Ishikawa (cell line): ENCODE data around the gene HERC2.

ENCODE experiments used
- CEBPB ChIP-seq: IDR thresholded peaks from 2 replicates; pipeline ENCODE4 v1.6.1; 2012
- CREB1 ChIP-seq: IDR thresholded peaks from 2 replicates; pipeline ENCODE4 v1.6.1; 2012; ENCODE audit warnings: low read depth
- EGR1 ChIP-seq: IDR thresholded peaks from 2 replicates; pipeline ENCODE4 v1.6.1; 2012
- EP300 ChIP-seq: IDR thresholded peaks from 2 replicates; pipeline ENCODE4 v1.6.1; 2012; ENCODE audit warnings: borderline replicate concordance
- FOXM1 ChIP-seq: IDR thresholded peaks from 2 replicates; pipeline ENCODE4 v1.6.1; 2012; ENCODE audit warnings: low read depth, borderline replicate concordance
- MAX ChIP-seq: IDR thresholded peaks from 2 replicates; pipeline ENCODE4 v1.6.1; 2012
- NFIC ChIP-seq: IDR thresholded peaks from 2 replicates; pipeline ENCODE4 v1.6.1; 2012
- RAD21 ChIP-seq: IDR thresholded peaks from 2 replicates; pipeline ENCODE4 v1.6.1; 2012; ENCODE audit warnings: low read depth
- REST ChIP-seq: IDR thresholded peaks from 2 replicates; pipeline ENCODE4 v1.6.1; 2012; ENCODE audit warnings: low read depth, mild to moderate bottlenecking
- TAF1 ChIP-seq: IDR thresholded peaks from 2 replicates; pipeline ENCODE4 v1.6.1; 2012; ENCODE audit warnings: low read depth, mild to moderate bottlenecking
- TCF12 ChIP-seq: IDR thresholded peaks from 2 replicates; pipeline ENCODE4 v1.6.1; 2012; ENCODE audit warnings: low read depth
- TEAD4 ChIP-seq: IDR thresholded peaks from 2 replicates; pipeline ENCODE4 v1.6.1; 2012
- USF1 ChIP-seq: IDR thresholded peaks from 2 replicates; pipeline ENCODE4 v1.6.1; 2012
- YY1 ChIP-seq: IDR thresholded peaks from 2 replicates; pipeline ENCODE4 v1.6.1; 2012; ENCODE audit warnings: low read depth
- ZBTB7A ChIP-seq: IDR thresholded peaks from 2 replicates; pipeline ENCODE4 v1.6.1; 2012; ENCODE audit warnings: low read depth

The HERC2 gene

GRCh38 chr15:28125673-28126651 is 196.0 kb downstream of the HERC2 start:
- no peak for TF ChIP-seq ZBTB7A
- peak; percentile 37; the same call in 1 of the 2 replicates for TF ChIP-seq RAD21

GRCh38 chr15:28124841-28125240 is 197.1 kb downstream of the HERC2 start:
- TF ChIP-seq RAD21 (no peak), TEAD4 (no peak), USF1 (no peak), CREB1 (no peak), YY1 (no peak), NFIC (no peak), REST (no peak), ZBTB7A (no peak), EP300 (no peak), TCF12 (no peak), FOXM1 (no peak), EGR1 (no peak), CEBPB (no peak), MAX (no peak), TAF1 (no peak)

- TF ChIP-seq FOXM1 (no peak), YY1 (no peak), EP300 (no peak), ZBTB7A (no peak), RAD21 (peak; percentile 63), CEBPB (no peak), NFIC (no peak), MAX (no peak)
Measured at GRCh38 chr15:28123408-28124023, 198.5 kb downstream of the HERC2 start.

GRCh38 chr15:28122038-28122949 is 199.7 kb downstream of the HERC2 start:
- no peak for TF ChIP-seq CEBPB
- no peak for TF ChIP-seq YY1
- no peak for TF ChIP-seq ZBTB7A
- no peak for TF ChIP-seq TCF12
- TF ChIP-seq TAF1: no peak
- TF ChIP-seq USF1: no peak
- TF ChIP-seq REST: no peak
- TF ChIP-seq EP300: no peak
- TF ChIP-seq TEAD4: no peak
- TF ChIP-seq FOXM1: no peak
- TF ChIP-seq CREB1: no peak
- no peak for TF ChIP-seq EGR1
- TF ChIP-seq NFIC: no peak
- TF ChIP-seq RAD21: no peak
- no peak for TF ChIP-seq MAX

GRCh38 chr15:28120359-28120640 is 201.7 kb downstream of the HERC2 start:
- no peak for TF ChIP-seq TAF1
- TF ChIP-seq MAX: no peak
- TF ChIP-seq TEAD4: no peak
- no peak for TF ChIP-seq EP300
- TF ChIP-seq USF1: no peak
- no peak for TF ChIP-seq RAD21
- TF ChIP-seq REST: no peak
- no peak for TF ChIP-seq FOXM1
- no peak for TF ChIP-seq NFIC
- TF ChIP-seq CREB1: no peak
- no peak for TF ChIP-seq EGR1
- TF ChIP-seq ZBTB7A: no peak
- TF ChIP-seq YY1: no peak
- no peak for TF ChIP-seq TCF12
- TF ChIP-seq CEBPB: no peak
